HT-29 (cell line): Measurements from ENCODE around the gene DERL2. TPM values are rescaled to one million over a fixed set of nuclear protein-coding genes. Genes with fewer than 3 reads are reported as not detected.
"Not testable (repeated sequence)": the region's sequence is repeated elsewhere in the genome, so short reads cannot be mapped to it uniquely, and the experiment has no call there.

Source experiments
- DNase-seq: peaks from one replicate; pipeline ENCODE4 v3.0.0-alpha.2; 2015; ENCODE audit warnings: low spot score
- total RNA-seq: library from RNA; depleted of rRNA; stranded (reverse); fragments of >200 nt; shearing (Covaris generic); gene quantifications from 2 replicates; pipeline ENCODE4 v1.2.3, GENCODE V29; 2014; rRNA removed

The DERL2 gene
- total RNA-seq, 1 experiment from 2014 or later, result 18.3 TPM

DNA sequence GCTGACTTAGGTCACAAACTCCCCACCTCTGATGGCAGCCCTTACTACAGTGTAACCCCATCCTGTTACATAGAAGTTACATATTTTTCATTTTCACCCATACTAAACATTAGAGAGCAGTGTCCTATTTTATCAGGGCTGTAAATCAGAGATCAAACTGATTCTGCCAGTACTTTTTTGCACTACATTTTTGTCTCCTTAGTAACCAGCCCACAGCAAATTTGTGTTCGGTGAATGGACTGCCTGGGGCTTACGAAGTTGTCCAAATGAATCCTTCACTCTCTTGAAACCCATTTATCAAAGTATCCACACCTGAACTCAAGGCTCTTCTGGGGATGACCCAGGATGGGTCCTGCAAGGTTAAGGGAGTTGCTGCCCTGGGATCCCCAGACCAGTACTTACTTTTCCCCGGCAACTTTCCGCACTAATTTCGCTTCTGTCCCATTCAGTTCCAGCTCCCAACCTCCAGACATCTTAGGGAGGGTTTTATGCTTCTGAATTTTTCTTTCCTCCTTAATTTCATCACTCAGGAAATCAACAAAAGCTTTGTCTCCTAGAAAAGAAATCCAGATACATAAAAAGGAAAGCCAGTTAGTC, 48.2 kb downstream of the DERL2 start:
- no peak for DNase-seq

DNA sequence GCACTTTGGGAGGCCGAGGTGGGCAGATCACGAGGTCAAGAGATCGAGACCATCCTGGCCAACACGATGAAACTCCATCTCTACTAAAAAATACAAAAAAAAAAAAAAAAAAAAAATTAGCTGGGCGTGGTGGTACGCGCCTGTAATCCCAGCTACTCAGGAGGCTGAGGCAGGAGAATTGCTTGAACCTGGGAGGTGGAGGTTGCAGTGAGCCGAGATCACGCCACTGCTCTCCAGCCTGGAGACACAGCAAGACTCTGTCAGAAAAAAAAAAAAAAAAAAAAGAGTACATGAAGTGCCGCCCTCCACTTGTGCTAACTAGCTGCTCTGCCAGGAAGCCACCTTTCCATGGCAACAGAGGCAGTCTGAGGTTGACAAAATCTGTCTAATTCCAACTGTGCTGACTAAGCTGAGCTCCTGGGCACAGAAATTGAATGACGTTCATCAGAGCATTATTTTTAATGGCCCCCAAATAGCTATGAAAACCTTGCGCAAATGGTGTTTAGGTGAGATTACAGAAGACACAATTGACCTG, 50.1 kb downstream of the DERL2 start:
- DNase-seq, result not testable (repeated sequence)

DNA sequence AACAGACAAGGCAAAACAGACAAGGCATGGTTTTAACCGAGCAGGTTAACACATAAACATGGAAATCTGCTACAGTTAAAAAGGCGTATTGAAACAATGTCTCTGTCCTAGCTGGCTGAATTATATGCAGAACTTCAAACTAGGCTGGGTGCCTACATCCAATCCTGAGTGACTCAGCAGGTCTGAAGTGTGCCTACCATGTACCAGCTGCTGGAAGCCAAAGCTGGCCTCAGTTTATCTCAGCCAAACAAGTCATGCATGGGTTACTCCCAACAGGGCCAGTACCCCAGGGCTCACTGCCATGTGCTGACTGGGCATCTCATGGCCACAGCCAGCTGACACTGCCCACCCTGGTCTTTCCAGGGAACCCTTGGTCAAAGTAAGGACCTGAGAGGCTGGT, 51.0 kb downstream of the DERL2 start:
- DNase-seq, result no peak

DNA sequence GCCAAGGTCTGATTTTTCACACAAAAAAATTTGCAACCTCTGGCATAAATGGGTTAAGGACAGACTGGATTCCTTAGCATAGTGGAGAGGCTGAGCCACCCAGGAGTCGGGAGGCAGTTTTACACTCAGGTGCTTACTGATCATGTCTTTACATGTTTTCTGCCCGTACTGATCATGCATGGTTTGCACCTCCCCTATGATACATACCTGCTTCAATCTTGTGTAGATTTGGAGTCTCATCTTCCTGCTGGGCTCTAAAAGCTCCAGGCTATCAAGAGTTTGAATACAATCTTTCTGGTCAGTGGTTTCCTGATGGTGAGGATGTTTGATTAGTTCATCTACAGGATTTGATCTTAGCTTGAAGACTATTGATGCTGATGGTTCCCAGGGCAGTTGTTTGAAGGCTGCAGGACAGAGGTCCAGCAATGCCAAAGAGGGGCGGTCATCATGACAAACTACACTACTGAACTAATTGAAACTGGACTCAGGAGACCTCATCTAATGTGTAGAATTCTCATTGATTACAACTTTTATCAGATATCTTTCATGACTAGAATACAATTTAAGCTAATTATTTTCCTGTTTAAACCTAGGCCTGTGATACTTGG, 53.9 kb downstream of the DERL2 start:
- DNase-seq, result no peak

DNA sequence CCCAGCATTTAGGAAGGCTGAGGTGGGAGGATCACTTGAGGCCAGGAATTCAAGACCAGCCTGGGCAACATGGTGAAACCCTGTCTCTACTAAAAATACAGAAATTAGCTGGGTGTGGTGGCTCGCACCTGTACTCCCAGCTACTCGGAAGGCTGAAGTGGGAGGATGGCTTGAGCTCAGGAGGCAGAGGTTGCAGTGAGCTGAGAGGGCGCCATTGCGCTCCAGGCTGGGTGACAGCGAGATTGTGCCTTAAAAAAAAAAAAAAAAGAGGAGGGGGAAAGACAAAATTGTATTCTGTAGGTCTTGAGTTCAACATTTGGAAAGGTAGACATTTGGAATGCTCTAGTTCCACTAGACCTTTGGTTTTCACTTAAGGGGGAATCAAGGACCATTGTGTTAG, 54.7 kb downstream of the DERL2 start:
- DNase-seq, result not testable (repeated sequence)

DNA sequence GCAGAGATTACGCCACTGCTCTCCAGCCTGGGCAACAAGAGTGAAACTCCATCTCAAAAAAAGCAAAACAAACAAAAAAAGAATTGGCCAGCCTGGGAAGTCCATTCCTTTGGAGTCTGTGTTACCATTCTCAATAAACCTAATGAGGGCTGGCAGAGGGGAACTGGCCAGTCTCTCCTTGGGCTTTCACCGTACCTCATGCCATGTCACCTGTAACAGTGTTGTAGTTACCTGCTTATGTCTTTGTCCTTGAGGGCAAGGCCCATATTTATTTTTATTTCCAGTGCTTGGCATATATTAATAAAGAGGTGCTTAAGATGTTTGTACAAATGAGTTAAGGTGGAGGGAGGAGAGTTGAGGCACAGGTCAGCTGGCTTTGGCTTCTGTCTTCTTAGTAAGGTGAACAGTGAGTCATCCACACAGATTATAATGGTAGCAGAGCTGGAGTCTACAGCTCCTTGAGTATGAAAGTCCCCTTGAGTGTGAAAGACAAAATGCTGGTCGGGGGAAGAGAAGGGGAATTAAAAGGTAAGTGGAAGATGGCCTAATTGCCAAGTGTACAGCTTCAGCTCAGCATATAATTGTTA, 55.5 kb downstream of the DERL2 start:
- DNase-seq, result no peak

DNA sequence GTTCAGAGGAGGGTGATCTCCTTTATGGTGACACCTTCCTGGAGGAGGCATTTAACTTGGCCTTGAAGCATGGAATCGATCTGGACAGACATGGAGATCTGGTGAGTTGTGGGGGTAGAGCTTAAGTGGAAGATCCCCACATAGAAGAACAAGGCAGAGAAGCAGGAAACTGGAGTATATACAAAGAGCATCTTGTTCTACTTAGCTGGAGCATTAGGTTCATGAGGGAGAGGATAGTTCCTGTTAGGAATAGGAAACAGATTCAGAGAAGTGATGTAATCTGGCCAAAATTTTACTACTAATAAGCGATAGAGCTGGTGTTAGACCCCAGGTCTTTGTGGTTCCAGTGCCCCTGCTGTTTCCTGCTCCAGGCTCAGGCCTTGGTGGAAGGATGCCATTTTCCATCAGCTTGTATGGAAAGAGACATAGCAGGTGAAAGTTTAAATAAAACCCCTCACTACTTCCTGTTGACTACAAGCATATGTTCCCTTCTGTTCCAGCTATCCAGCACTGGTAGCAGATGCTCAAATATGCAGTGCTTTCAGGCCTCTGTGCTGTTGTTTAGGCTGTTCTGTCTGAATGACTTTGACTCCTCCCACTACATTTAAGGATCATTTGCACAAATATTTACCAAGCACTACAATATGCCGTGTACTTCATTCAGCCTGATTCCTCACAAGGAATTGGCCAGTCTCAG, 56.6 kb downstream of the DERL2 start:
- DNase-seq, result no peak

DNA sequence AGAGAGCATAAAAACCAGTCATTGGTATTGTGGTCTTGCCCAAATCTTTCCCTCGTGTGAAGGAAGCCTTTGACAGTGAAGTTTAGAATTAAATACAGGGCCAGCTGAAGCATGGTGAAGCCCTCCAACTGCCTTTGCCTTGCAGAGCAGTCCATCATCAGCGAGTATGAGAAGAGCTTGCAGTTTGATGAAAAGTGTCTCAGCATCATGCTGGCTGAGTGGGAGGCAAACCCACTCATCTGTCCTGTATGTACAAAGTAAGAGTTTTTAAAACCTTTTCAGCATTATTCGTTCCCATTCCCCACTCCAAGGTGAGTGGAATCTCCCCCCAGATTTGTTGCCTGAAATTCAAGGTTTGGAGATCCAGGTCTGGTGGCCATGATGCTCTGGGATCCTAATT, 60.2 kb downstream of the DERL2 start:
- no peak for DNase-seq

DNA sequence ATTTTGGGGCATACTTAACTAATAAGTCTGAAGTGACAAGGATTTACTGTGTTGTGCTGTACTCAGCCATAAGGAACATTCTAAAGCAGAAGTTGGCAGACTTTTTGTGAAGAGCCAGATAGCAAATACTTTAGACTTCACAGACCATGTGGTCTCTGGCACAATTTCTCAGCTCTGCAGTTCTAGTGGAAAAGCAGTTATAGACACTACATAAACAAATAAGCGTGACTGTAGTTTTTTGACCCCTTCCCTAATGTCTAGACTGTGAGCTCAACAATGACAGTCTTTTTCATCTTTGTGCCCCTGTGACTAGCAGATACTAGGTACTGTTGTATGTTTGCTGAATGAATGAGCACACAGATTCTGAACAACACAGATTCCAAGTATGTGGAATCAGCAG, 61.1 kb downstream of the DERL2 start:
- no peak for DNase-seq

DNA sequence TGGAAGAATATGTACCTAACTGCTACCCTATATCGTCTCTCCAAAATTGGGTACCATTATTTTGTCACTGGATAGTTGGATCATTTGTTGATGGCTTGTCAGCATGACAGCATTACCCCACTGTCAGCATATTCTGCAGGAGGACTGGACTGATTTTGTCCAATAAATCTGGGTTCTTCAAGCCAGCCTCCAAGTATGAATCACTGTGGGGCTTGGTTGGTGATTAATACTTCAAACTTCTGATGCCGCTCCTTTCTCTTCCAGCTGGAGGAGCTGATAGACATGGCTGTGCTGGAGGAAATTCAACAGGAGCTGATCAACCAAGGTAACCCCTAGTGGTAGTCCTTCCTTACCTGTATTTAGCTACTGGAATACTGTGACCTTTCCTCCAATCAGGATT, 63.5 kb downstream of the DERL2 start:
- DNase-seq, result no peak

Other genes starting within 250 kb of the DERL2 start
- 10.8 and 16.1 TPM in 2 replicates for gene RABEP1, start 203.9 kb downstream of the DERL2 start, total RNA-seq
- 61.1 and 62.4 TPM in 2 replicates for gene NUP88, start 66.5 kb downstream of the DERL2 start, total RNA-seq
- gene RPAIN, start 66.0 kb downstream of the DERL2 start, total RNA-seq, result 38.2 and 38.5 TPM in 2 replicates
- 189 and 236 TPM in 2 replicates for gene C1QBP, start 47.0 kb downstream of the DERL2 start, total RNA-seq
- gene DHX33, start 17.2 kb downstream of the DERL2 start, total RNA-seq, result 9.4 and 9.9 TPM in 2 replicates
- gene MIS12, start 388 bp upstream of the DERL2 start, total RNA-seq, result 8.2 and 10.5 TPM in 2 replicates
- 0.05 TPM in 1 of 2 replicates, not detected in the other for gene NLRP1, start 98.3 kb upstream of the DERL2 start, total RNA-seq